ENCODE data around the gene FREM1.
A peak's percentile ranks its signal among the peaks of the same experiment; 100 is the strongest.

Gene FREM1

DNA sequence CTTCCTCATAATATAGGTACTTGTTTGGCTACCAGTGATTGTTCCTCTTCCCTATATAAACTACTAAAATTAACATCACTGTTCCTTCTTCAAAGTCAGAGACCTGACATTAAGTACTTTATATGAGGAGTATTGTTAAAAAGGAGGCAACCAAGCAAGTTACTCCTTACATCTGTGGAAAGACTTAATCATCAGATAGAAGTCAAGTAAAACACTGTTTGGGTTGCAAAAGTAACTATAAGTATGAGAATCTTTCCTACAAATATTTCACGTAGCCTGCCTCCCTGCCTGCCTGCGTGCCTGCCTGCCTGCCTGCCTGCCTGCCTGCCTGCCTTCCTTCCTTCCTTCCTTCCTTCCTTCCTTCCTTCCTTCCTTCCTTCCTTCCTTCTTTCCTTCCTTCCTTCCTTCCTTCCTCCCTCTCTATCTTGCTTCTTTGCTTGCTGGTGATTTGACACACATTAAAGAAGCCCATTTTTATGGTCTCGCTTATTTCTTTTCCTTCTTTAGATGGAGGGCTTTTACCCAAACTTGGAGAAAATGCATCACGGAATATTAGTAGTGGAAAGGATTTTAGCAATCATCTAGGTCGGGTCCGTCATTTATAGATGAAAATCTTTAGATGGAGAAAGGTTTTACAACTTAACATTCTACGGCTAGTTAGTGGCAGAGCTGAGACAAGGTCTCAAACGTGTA lies 190.9 kb downstream of the FREM1 start:
- Mint-ChIP-seq H3K4me3 (no peak overlapping the region), H3K9me3 (no peaks in the 10 kb centered on the region), H3K27me3 (peaks cover 38% of the 10 kb centered on the region), H3K36me3 (ENCODE audit: low read depth) (no peaks in the 10 kb centered on the region), H3K4me1 (ENCODE audit: low read depth) (no peaks in the 10 kb centered on the region), H3K27ac (no peak overlapping the region)

DNA sequence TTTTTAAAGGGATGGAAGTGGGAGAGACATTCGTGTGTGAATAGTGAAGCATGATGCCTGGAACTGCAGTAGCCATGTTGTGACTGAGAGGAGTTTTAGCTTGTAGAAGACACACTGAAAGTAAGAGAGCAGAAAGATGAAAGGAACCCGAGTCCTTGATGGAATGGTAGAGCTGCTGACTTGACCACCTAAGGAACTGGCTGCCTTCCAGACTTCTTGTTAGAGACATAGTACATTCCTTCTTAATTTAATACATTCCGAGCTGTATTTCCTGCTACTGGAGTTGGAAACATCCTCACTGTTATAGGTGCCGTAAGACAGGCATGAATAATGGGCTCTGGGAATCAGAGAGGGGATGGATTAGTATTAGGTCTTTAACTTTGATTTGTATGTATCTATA lies 195.1 kb downstream of the FREM1 start:
- Mint-ChIP-seq H3K36me3 (ENCODE audit: low read depth) (no peaks in the 10 kb centered on the region), H3K27me3 (peaks cover 53% of the 10 kb centered on the region), H3K9me3 (no peaks in the 10 kb centered on the region), H3K4me3 (no peak overlapping the region), H3K27ac (no peak overlapping the region), H3K4me1 (ENCODE audit: low read depth) (no peaks in the 10 kb centered on the region)

DNA sequence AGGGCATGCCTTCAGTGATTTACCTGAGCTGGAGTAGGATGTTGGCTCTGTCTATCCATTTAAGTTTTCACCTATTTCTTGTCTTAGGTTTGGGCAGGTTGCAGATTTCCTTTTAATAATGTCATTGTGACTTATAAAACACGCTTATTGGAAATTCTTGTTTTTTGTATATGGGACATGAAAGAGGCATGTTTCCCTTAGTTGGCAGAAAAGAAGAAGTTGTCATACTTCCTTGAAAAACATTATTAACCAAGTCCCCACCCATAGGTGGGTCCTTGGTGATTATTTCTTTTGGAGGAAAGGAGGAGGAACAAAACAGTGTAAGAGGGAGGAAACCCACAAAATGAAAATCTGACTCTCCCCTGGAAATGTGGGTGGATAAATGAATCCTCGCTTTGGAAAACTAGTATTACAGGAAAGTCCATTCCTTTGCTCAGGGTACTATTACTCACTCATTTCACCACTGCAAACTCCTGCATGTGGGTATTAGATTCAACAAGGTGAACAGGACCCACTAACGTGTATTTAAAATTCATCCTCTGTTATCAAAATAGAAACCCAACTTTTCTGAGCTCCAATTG lies 197.0 kb downstream of the FREM1 start:
- Mint-ChIP-seq H3K9me3 (peaks cover 5% of the 10 kb centered on the region), H3K4me1 (ENCODE audit: low read depth) (no peaks in the 10 kb centered on the region), H3K27ac (no peak overlapping the region), H3K4me3 (no peak overlapping the region), H3K36me3 (ENCODE audit: low read depth) (peaks cover 3% of the 10 kb centered on the region), H3K27me3 (peaks cover 63% of the 10 kb centered on the region)

DNA sequence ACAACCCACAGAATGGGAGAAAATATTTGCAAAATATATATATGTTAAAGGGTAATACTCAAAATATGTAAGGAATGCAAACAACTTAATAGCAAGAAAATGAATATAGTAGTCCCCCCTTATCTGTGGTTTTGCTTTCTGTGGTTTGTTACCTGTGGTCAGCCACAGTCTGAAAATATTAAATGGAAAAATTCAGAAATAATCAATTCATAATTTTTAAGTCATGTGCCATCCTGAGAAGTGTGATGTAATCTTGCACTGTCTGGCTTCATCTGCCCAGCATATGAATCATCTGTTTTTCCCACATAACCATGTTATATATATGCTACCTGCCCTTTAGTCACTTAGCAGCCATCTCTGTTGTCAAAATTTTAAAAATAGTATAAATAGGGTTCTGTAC lies 199.4 kb downstream of the FREM1 start:
- Mint-ChIP-seq H3K27me3 (peaks cover 59% of the 10 kb centered on the region), H3K27ac (no peak overlapping the region), H3K4me3 (no peak overlapping the region), H3K9me3 (peaks cover 14% of the 10 kb centered on the region), H3K36me3 (ENCODE audit: low read depth) (peaks cover 7% of the 10 kb centered on the region), H3K4me1 (ENCODE audit: low read depth) (no peaks in the 10 kb centered on the region)

DNA sequence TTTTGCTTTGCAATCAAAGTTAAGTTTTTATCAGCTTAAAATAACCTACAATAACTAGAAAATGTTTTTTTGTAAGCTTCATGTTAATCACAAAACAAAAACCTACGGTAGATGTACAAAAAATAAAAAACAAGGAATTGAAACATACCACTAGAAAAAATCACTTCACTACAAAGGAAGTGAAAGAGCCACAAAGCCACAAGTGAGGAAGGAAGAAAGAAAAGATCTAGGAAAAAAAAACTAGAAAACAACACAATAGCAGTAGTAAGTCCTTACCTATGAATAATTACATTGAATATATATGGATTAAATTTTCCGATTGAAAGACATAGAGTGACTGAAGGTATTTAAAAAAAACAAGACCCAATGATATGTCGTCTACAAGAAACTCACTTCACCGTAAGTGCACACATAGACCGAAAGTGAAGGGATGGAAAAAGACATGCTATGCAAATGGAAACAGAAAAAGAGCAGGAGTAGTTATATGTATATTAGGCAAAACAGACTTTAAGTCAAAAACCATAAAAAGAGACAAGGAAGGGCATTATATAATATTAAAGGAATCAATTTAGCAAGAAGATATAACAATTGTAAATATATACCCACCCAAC lies 203.6 kb downstream of the FREM1 start:
- no peaks in the 10 kb centered on the region for H3K4me1 Mint-ChIP-seq (ENCODE audit: low read depth)
- peaks cover 14% of the 10 kb centered on the region for H3K36me3 Mint-ChIP-seq (ENCODE audit: low read depth)
- peak overlapping the region; percentile 7 for H3K4me3 Mint-ChIP-seq
- H3K27me3 Mint-ChIP-seq: peaks cover 67% of the 10 kb centered on the region
- H3K9me3 Mint-ChIP-seq: peaks cover 27% of the 10 kb centered on the region
- no peak overlapping the region for H3K27ac Mint-ChIP-seq

DNA sequence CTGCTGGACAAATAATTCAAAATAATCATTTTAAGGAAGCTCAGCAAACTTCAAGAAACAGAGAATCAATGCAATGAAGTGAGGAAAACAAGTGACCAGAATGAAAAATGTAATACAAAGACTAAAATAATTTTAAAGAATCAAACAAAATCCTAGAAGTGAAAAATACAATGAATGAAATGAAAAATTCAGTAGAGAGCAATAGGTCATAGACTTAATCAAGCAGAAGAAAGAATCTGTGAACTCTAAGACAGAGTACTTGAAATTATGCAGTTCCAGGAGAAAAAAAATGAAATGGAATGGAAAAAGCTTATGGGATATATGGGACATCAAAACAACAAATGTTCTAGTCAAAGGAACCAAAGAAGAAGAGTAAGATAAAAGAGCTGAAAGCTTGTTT lies 205.1 kb downstream of the FREM1 start:
- no peaks in the 10 kb centered on the region for H3K4me1 Mint-ChIP-seq (ENCODE audit: low read depth)
- no peak overlapping the region for H3K27ac Mint-ChIP-seq
- peaks cover 27% of the 10 kb centered on the region for H3K9me3 Mint-ChIP-seq
- H3K4me3 Mint-ChIP-seq: no peak overlapping the region
- H3K36me3 Mint-ChIP-seq (ENCODE audit: low read depth): peaks cover 14% of the 10 kb centered on the region
- peaks cover 55% of the 10 kb centered on the region for H3K27me3 Mint-ChIP-seq

DNA sequence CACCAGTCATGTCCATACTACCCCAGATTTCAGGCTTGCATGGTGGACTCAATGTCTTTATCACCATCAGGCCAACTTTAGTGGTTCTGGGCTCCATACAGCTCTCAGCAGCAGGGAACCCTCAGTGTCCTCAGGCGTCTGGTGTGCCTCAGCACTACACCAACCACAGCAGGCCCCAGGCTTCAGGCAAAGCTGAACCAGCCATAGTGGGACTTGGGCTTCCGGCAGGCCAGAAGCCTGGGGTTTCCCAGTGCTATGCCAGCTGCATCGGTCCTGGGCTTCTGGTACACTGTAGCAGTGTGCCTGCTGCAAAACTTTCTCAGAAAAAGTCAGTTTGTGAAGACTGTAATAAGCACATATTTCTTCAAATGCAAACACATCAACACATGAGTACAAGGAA lies 205.9 kb downstream of the FREM1 start:
- peaks cover 14% of the 10 kb centered on the region for H3K36me3 Mint-ChIP-seq (ENCODE audit: low read depth)
- H3K27ac Mint-ChIP-seq: no peak overlapping the region
- no peaks in the 10 kb centered on the region for H3K4me1 Mint-ChIP-seq (ENCODE audit: low read depth)
- no peak overlapping the region for H3K4me3 Mint-ChIP-seq
- H3K9me3 Mint-ChIP-seq: peaks cover 26% of the 10 kb centered on the region
- H3K27me3 Mint-ChIP-seq: peaks cover 49% of the 10 kb centered on the region

DNA sequence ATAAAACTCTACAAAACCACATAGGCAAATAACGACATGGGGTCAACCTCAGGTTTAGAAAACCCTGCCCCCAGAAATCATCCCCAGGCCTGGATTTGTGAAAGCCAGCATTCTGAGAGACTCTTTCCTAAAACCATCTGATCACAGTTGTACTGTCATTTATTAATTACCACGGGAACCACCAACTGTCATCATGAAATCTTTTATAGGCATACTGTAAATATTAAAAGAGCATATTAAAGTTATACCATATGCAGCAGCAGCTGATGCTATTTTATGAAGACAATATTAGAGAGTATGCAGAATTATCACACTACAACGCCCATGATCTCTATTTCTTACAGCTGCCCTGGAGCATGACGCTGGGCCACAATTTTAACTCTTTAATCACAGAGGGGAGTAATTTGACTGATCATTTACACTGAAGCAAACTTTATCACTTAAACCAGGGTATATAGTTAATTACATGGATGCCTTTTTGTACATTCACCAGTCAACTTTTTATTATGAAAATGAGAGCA lies 208.0 kb downstream of the FREM1 start:
- H3K36me3 Mint-ChIP-seq (ENCODE audit: low read depth): peaks cover 11% of the 10 kb centered on the region

DNA sequence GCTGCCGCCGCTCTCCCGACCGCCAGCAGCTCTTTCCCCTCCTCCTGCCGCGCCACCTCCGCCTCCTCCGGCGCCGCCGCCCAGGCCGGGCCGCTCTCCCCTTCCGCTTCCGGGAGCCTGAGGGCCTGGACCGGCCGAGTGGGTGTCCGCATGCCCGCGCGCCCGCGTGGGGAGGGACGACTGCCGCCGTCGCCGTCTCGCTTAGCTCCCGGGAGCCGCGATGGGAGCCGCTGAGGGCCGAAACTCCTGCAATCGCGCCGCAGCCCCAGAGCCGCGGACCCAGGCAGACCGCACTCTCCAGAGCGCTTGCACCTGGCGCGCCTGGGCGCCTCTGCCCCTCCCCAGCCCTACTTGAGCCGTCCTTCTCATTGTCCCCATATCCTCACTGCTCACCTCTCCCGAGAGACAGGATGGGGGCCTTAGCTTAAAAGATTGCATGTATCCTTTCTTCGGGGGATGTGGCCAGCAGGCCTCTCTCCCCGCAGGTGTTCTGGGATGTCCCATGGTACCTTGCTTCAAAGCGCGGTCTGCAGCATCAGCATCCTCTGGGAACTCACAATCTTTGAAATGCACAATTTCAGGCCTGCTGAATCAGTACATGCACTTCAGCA lies 216.9 kb downstream of the FREM1 start, which contains the start of gene ZDHHC21:
Gene ZDHHC21, minus strand, starts transcription at position 182 of the 611 bp plus-strand sequence. CDS start 19,092 bp downstream, outside the sequence.
- H3K4me1 Mint-ChIP-seq (ENCODE audit: low read depth): peaks cover 35% of the 10 kb centered on the region

More for the DNA sequence above, 208.0 kb downstream of the FREM1 start:
- Mint-ChIP-seq H3K4me3 (no peak overlapping the region), H3K4me1 (ENCODE audit: low read depth) (no peaks in the 10 kb centered on the region), H3K9me3 (peaks cover 22% of the 10 kb centered on the region), H3K27ac (no peak overlapping the region), H3K27me3 (peaks cover 37% of the 10 kb centered on the region)

DNA sequence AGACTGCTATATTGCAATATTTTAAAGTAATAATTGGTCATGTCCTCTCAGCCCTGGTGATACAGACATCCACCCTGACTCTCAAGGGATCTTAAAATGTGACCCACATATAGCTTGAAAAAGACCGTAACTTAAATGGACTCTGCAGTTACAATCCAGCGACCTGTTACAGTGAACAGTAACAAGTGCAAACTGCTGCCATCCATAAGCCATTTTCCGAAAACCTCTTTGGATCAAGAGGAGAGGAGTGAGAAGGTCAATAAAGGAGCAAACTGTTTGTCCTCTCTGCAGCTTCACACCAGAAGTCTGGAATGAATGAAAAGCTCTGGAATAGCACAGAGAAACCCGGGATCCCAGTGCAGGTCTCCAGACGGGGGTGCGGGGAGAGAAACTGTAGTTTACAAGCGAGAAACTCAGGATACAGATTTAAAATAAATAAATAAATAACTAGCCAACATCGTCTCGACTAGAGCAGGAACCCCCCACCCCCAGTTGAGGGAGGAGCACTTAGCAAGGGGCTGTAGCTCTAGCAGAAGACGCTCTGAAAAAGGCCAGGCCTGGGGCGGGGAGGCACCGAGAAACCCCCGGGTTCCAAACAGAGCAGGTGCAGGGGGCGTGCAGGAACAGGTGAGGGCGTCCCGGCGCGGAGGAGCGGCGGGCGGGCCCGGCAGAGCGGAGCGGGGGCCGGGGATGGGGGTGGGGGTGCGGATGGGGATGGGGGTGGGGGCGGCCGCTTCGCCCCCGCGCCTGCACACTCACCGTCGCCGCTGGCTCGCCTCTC lies 217.6 kb downstream of the FREM1 start:
- Mint-ChIP-seq H3K36me3 (ENCODE audit: low read depth) (peaks cover 15% of the 10 kb centered on the region), H3K4me3 (peak overlapping the region; percentile 90), H3K27me3 (peaks cover 4% of the 10 kb centered on the region), H3K9me3 (no peaks in the 10 kb centered on the region), H3K27ac (peak overlapping the region; percentile 84), H3K4me1 (ENCODE audit: low read depth) (peaks cover 35% of the 10 kb centered on the region)

More for the DNA sequence above, 216.9 kb downstream of the FREM1 start, which contains the start of gene ZDHHC21:
- Mint-ChIP-seq H3K36me3 (ENCODE audit: low read depth) (peaks cover 10% of the 10 kb centered on the region), H3K27ac (peak within 1 kb of the TSS; percentile 94), H3K9me3 (no peaks in the 10 kb centered on the region), H3K4me3 (peak within 1 kb of the TSS; percentile 90), H3K27me3 (peaks cover 4% of the 10 kb centered on the region)

DNA sequence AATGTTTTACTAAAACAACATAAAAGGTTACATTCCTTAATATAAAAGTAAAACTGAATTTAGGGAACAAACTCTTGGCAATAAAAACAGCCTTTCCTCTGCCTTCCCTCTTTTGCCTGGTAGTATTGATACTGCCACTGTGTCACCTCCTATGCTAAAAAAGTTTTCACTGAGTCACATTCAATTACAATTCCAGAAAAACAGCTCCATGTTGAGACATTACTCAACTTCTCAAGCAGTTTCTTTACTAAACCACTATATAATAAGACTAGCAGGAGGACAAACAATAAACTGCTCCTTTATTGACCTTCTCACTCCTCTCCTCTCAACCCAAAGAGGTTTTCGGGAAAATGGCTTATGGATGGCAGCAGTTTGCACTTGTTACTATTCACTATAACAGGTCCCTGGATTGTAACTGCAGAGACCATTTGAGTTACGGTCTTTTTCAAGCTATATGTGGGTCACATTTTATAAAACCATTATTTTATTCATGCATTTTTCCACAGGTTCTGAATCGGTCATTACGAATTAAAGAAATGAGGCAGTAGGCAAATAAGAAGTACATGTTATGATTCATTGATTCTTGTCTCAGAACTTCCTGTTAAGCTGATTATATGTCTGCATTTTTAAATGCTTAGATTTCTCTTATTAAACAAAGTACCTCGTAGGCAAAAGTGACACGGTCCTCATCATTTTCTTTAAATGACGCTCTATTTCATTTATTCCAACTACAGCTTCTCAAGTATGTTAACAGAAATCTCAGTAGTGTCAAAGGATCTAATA lies 219.1 kb downstream of the FREM1 start:
- peaks cover 35% of the 10 kb centered on the region for H3K4me1 Mint-ChIP-seq (ENCODE audit: low read depth)
- H3K36me3 Mint-ChIP-seq (ENCODE audit: low read depth): peaks cover 20% of the 10 kb centered on the region
- H3K4me3 Mint-ChIP-seq: peak overlapping the region; percentile 9
- H3K27ac Mint-ChIP-seq: no peak overlapping the region
- no peaks in the 10 kb centered on the region for H3K9me3 Mint-ChIP-seq
- H3K27me3 Mint-ChIP-seq: no peaks in the 10 kb centered on the region

DNA sequence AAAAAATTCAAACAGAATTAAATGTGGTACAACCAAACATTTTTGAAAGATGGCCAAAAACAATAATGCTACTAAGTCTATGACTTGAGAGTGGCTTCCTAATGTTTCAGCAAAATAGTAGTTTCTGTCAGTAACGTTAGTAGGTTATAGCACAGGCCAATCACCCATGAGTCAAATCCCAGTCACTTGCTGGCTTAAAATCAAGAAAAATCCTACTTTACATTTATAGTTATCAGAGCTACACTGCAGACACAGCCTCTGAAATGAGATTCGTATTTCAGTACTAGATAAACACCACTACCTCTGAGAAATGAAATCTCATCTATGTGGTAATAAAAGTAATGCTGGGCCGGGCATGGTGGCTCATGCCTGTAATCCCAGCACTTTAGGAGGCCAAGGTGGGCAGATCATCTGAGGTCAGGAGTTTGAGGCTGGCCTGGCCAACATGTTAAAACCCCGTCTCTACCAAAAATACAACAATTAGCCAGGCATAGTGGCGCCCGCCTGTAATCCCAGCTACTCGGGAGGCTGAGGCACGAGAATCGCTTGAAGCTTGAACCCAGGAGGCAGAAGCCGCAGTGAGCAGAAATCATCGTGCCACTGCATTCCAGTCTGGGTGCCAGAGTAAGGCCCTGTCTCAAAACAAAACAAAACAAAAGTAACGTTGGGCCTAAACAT lies 223.0 kb downstream of the FREM1 start:
- Mint-ChIP-seq H3K27me3 (no peaks in the 10 kb centered on the region), H3K36me3 (ENCODE audit: low read depth) (peaks cover 39% of the 10 kb centered on the region), H3K4me3 (no peak overlapping the region), H3K27ac (no peak overlapping the region), H3K9me3 (no peaks in the 10 kb centered on the region), H3K4me1 (ENCODE audit: low read depth) (peaks cover 21% of the 10 kb centered on the region)

DNA sequence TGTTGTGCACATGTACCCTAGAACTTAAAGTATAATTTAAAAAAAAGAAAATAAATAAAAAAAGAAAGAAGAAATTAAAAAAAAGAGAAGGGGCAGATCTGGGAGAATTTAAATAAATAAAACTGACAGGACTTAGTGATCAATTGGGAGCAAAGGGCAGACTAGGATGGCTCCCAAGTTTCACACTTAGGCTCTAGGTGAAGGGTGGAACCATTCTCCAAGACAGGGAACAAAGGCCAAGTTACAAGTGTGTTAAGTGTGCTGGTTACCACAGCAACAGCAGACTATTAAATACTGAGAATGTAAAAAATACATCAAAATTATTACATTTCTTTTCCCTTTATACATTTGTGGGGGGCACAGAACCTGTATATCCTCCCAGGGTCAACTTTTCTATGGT lies 224.1 kb downstream of the FREM1 start:
- no peak overlapping the region for H3K27ac Mint-ChIP-seq
- H3K9me3 Mint-ChIP-seq: no peaks in the 10 kb centered on the region
- H3K4me3 Mint-ChIP-seq: no peak overlapping the region
- peaks cover 41% of the 10 kb centered on the region for H3K36me3 Mint-ChIP-seq (ENCODE audit: low read depth)
- H3K4me1 Mint-ChIP-seq (ENCODE audit: low read depth): peaks cover 11% of the 10 kb centered on the region
- no peaks in the 10 kb centered on the region for H3K27me3 Mint-ChIP-seq

All from stimulated activated naive CD8-positive, alpha-beta T cell treated with anti-CD3 and anti-CD28 coated beads, Interleukin-15, Interleukin-2, amounts not matched to agents 100 ng/mL and 50 ng/mL, for 24 hours (primary cell).